Peyer's patch (tissue), 4 donors: ENCODE measurements around the gene NEU3.

Experiments used
- CTCF ChIP-seq, 6 experiments: fragments of 450-650 bp in 4 of 6; fragments of 200-600 bp in 2 of 6; sonication (generic) in 1 of 6; IDR thresholded peaks; one replicate each; pipeline ENCODE4 v1.5.1; 2017 to 2019; ENCODE audit warnings: antibody characterized with exemption in 6 of 6, mild to moderate bottlenecking in 3 of 6, moderate library complexity in 1 of 6
- POLR2A ChIP-seq, 2 donors: fragments of 450-650 bp; IDR thresholded peaks; one replicate each; pipeline ENCODE4 v1.5.1; 2017; ENCODE audit warnings: antibody characterized with exemption in 2 of 2, mild to moderate bottlenecking in 2 of 2, moderate library complexity in 2 of 2

GRCh38 chr11:75023446-75024067 is 34.8 kb downstream of the NEU3 start:
- TF ChIP-seq CTCF (IDR thresholded peaks at IDR 0.05) (no peak), POLR2A (IDR thresholded peaks at IDR 0.05) (no peak)
